GM18526 (cell line): ENCODE data around the gene ITPK1.

ENCODE experiments used
- POLR2A ChIP-seq: IDR thresholded peaks from 3 replicates; pipeline ENCODE4 v1.6.1; 2011; ENCODE audit not compliant: insufficient read length; ENCODE audit errors: extremely low read depth

Gene ITPK1

DNA sequence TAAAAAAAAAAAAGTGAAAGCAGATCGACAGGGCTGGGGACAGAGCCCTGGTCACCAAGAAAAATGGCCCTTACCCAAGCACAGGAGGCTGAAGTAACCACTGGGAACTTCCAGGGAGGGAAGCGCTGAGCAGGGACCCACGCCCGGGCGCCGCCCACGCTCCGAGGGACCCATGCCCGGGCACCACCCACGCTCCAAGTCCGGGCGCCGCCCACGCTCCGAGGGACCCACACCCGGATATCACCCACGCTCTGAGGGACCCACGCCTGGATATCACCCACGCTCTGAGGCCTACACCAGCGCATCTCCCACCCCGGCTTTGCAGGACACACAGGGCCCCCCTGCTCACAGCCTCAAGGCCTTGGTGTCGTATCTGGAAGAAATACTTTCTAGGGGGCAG, 167.1 kb downstream of the ITPK1 start:
- TF ChIP-seq POLR2A, result no peak

DNA sequence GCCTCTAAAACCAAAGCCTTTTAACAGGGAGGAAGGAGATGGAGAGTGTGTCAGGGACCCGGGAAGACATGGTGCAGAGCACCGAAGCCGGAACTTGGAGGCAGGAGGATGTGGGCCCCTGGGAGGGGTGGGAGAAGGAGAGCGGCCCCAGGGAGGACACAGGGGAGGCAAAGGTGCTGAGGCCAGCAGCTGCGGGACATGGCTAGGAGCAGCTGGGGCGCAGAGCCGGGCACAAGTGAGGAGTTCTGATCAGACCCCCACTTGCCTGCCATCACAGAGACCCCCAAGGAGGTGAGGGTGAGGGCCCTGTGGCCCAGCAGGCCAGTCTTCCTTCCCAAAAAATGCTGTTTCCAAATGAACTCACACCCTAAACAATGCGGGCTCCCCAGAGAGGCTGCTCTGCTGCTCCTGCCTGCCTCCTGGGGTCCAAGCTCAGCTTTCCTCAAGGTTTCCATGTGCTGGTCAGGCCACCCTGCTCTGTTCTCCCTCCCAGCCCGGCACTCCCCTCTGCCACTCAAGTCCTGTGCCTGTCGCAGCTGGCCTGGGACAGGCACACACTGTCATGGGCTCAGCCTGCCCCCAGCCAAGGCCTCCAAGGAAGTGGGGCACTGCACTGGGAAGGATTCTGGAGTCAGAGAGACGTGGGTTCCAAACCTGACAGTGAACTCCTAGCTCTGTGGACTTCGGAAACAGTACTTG, 168.7 kb downstream of the ITPK1 start:
- no peak for TF ChIP-seq POLR2A

DNA sequence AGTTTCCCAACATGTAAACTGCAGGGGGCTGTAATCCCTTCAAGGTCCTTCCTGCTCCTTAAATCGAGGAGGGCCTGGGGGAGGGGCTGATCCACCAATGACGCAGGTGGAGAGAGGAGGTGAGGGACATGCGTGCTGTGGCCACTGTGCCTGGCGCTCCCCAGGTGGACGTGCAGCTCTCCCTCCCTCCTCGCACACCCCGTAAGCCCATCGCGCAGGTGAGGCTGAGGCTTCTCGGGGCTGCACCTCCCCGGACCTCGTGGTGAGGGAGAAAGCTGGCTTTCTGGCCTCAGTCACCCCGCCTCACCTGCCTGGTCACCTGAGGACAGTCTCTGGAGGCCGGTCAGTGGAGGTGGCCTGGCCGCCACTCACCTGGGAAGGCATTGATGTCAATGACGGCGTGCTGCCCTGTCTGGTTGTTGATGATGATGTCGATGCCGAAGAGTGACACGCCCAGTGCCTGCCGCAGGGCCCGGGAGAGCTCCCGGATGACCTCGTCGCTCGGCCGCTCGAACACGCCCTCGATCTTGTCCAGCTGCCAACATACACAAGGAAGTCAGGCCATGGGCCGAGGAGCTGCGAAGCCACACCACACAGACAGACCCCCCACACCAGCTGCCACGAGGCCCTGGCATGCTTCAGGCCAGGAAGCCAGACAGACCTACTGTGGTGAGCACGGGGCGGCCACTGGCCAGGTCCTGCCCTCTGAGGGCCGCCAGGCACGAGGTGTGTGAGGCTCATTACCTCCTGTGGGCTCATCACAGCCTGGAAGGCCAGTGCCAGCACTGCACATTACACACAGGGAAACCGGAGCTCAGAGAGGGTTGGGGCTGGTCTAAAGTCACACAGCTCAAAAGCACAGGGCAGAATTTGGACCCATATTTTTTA, 169.5 kb downstream of the ITPK1 start:
- TF ChIP-seq POLR2A, result no peak

DNA sequence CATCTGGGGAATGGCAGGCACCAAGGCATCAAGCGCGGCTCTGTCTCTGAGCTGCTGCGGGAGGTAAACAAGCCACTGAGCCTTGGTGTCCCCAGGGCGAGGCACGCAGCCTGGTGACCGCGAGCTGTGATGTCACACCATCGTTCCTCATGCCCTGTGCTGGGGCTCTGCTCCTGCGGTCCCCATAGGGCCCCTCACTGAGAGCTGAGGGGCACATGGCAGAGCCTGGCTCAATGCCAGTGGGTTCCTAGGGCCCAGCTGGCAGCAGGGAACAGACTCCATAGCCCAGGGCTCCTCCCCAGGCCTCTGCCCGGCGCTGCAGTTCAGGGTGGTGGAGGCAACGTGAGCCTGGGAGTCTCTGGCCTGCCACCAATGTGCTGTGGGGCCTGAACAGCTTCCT, 170.2 kb downstream of the ITPK1 start:
- no peak for TF ChIP-seq POLR2A

DNA sequence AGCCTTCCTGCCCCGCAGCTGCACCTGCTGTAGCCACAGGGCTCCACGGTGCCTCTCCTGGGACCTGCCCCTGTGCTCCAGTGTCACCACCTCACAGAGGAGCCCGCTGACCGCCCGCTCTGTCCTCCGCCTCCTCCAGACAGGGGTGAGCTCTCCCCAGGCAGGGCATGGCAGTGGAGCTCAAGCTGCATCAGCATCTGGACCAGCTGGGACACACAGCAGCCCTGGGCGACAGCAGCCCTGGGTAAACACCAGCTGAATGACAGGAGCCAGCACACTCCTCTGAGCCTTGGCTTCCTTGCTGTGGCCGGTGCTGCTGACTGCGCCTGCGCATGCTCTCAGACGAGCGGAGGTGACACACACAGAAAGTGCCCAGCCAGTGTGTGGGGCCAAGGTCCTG, 170.7 kb downstream of the ITPK1 start:
- no peak for TF ChIP-seq POLR2A

DNA sequence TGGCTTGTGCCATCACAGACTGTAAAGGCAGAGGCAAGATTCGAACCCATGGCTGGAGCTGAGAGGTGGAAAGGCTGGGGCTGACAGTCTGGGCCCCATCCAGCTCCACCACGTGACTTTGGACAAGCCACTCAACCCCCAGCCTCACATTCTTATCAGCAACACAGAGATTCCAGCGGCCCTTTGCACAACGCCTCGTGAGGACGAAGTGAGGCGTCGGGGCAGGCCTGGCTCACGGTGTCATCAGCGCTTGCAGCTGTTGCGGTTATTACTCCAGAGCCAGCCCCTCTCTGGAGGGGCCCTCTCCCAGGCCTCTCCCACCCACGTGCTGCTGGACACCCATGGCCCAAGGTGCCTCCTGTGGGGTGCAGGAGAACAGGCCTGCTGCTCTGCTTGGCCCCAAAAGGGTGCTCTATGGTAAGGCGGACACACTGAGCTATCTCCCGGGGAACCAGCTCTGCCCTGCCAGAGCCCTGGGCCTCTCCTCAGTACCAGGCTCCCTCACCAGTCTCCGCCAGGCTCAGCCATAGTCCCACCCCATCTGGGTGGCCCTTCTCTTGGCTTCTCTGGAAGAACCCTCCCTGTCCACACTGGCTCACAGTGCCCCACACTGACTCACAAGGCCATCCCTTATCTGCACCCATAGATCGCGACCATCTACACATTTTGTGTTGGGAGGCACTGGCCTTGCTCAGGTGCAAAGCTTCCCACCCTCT, 171.7 kb downstream of the ITPK1 start:
- TF ChIP-seq POLR2A, result no peak

DNA sequence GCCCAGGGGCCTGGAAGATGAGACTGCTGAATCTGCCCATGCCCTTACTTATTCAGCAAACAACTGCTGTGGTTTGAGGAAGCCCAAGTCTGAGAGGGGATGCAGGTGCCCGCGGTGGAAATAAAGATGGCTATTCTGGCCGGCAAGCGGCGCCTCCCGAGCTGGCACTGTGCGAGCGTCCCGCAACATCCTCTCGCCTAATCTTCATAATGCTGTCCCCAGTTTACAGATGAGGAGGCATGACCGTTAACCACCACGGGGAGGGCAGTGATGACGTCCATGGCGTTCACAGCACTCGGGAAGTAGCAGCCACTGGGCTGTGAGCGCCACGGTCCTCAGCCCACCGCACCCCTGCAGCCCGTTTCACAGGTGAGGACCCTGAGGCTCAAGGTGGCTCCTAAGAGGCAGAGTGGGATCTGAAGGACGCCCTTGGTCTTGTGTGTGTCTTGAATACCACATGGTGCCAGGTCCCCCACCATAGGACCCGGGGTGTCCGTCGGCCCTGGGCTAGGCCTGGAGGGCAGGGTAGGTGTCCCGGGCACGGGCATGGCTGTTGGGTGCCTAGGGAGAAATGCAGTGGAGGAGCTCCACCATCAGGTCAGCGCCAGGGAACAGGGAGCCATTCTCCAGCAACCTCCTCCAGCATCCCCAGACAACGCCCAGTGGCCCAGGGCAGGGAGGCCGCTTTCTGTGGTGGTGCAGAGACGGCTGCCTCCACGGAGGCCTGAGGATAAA, 172.6 kb downstream of the ITPK1 start:
- TF ChIP-seq POLR2A, result no peak

DNA sequence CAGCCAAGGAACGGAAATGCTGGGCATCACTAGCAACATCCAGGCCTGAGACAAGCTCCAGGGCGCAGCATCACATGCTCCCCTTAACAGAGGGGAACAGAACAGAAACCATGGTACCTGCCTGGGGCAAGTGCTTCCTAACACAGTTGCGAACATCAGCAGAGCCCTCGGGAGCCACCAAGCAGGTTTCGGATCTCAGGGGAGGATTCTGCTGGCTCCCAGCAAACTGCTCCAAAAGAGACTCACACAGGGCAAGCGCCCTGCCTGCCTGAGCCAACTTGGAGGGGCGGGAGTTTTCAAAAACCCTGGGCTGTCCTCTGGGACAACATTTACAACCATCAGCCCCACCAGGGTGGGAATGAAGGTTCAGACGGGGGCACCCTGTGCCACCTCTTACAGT, 173.1 kb downstream of the ITPK1 start:
- TF ChIP-seq POLR2A, result no peak

DNA sequence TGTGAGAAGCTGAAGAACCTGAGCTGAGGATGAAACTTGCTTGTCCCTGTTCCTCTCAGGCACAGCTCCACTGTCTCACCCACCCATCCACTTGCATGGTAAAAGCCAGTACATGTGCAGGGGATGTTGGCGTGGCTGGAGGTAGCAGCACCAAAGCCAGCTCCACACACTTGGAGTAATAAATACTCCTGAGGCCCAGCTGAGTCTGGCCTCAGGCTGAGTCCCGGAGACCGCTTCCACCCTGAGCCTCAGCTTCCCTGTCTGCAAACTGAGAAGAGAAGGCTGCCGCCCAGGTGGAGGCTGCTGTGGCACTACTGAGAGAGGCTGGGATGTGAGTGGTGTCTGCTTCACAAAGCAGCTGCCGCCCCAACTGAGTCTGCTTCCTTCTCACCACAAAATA, 173.6 kb downstream of the ITPK1 start:
- TF ChIP-seq POLR2A, result no peak

DNA sequence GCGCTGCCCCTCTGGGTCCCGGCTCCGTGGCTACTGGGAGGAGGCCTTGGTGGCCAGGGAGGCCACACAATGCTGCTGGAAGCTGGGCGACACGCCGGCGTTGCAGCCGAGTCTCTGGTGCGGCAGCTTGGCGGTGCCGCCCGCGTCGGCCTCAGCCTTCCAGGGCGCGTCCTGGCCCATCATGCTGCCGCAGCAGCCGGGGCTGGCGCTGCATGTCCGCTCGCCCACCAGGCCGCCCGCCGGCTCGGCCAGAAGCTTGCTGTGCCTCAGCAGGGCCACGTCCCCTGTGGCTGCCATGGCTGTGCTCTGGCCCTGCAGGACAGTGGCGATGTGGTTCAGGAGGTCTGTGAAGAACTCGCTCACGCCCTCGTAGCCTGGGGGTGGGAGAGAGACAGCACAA, 174.2 kb downstream of the ITPK1 start:
- no peak for TF ChIP-seq POLR2A

DNA sequence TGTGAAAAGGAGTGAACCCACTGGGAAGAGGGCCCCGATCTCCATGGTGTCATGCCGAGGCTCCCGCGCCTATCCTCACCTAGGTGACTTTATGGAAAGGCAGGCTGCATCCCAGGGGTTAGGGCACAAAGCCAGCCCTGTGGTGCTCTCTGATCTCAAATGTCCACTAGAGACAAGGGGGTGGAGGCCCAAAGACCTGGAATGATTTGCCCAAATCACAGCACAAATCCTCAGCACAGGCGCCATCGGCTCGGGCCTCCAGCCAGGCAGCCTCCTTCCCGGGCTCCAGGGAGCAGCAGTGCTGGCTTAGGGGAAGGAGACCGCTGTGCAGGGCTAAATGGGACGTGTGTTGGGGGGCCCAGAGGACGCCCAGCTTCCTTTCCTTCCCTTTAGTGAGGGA, 175.2 kb downstream of the ITPK1 start:
- no peak for TF ChIP-seq POLR2A

DNA sequence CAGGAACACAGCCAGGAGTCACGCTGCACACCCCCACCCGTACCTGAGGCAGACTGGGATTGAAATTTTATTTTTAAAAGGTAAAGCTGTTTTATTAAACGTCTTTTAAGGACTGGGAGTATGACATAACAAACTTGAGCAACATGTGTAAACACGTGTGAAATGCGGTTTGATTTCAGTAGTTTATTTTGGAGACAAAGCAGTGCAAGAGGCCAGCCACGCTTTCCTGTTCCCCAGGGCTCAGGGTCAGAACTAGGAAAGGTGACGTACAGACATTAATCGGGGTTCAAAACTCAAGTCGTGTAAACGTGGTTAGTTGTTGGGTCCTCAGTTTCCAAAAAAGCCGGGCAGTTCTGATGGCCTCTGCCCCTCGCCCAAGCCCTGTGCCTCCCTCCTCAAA, 176.0 kb downstream of the ITPK1 start:
- no peak for TF ChIP-seq POLR2A

DNA sequence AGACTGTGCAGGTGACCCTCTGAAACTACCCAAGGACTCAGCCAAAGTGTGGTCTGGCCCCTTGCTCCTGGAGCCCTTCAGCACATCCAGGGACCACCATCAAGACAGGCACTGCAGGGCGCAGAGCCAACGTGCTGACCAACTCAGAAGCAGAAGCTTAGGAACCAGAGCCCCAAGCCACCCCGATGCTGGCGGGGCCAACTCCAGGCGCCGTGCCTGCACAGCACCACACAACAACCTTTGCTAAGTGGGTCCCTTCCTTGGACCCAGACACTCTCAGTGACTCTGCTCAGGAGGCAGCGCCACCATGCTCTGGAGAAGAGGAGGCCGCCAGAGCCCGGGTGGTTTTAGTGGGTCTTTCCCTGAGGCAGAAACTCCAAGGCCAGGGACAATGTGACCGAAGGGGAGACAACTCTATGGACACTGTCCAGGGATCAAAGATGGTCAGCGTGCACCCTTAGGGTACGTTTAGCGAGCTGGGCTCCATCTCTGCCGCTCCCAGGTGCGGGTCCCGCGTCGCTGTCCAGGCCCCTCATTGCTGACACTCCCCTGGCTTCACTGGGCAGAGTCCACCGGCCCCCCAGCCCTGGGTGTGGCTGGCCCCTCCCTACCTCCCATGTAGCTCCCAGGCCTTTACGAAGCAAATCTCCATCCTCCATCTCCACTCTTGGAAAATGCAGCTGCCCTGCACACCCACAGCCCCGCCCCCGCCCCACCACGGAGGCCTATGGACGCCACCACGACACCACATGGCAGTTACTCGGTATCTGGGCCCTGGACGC, 176.6 kb downstream of the ITPK1 start:
- TF ChIP-seq POLR2A, result no peak

DNA sequence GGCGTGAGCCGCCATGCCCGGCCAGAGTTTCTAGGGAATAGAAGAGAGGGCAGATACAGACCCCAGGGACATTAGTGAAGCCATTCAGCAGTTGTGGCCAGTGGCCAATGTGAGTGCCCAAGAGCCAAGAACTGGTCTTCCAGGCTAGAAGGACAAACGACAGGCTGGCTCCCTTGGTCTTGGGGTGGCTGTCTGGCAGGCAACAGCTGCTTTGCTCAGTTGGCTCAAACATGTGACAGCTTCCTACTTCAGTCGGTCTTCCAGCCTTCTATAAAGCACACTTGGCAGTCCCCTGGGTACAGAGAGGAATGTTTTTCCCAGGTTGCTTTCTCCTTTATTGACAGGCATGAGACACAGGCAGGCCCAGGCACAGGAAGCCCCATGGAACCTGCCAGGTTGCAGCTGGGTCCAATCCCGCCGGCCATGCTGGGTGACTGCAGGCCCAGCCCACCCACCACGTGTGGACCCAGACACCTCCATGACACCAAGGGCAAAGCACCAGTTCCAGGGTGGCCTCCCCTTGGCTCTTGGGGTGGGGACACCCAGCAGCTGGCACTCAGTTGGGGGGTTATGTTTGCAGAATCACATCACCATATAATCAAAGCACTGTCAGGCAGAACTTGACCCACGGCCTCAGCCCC, 177.4 kb downstream of the ITPK1 start:
- no peak for TF ChIP-seq POLR2A
